Duodenal mucosa (tissue), 2 donors: ENCODE measurements around the gene RFK.

Source experiments
- H3K27ac ChIP-seq: one replicate; pipeline ENCODE4 v1.7.0; 2013; ENCODE audit warnings: low read depth, low read length
- H3K27me3 ChIP-seq, 2 donors: one replicate each; pipeline ENCODE4 v1.7.0; 2013; ENCODE audit warnings: low read length in 2 of 2, control low read depth in 1 of 2; ENCODE audit not compliant: insufficient read depth in 2 of 2, control insufficient read depth in 1 of 2
- H3K36me3 ChIP-seq, 2 donors: one replicate each; pipeline ENCODE4 v1.7.0; 2013; ENCODE audit warnings: low read length in 2 of 2, control low read depth in 1 of 2; ENCODE audit not compliant: insufficient read depth in 2 of 2, control insufficient read depth in 1 of 2
- H3K4me1 ChIP-seq, 2 donors: one replicate each; pipeline ENCODE4 v1.7.0; 2013; ENCODE audit warnings: low read length in 2 of 2, control low read depth in 1 of 2; ENCODE audit not compliant: insufficient read depth in 2 of 2, control insufficient read depth in 1 of 2
- H3K4me3 ChIP-seq, 2 donors: one replicate each; pipeline ENCODE4 v1.7.0; 2013; ENCODE audit warnings: low read length in 2 of 2, low read depth in 1 of 2
- H3K9ac ChIP-seq, 2 donors: one replicate each; pipeline ENCODE4 v1.7.0; 2013; ENCODE audit warnings: low read length in 2 of 2, low read depth in 1 of 2
- H3K9me3 ChIP-seq, 2 donors: one replicate each; pipeline ENCODE4 v1.7.0; 2013; ENCODE audit warnings: low read length in 2 of 2, control low read depth in 1 of 2; ENCODE audit not compliant: control insufficient read depth in 1 of 2

The RFK gene

GRCh38 chr9:76426807-76427419 is 32.7 kb upstream of the RFK start:
- Histone ChIP-seq H3K4me1 (no peaks in the 10 kb centered on the region), H3K9me3 (no peaks in the 10 kb centered on the region), H3K36me3 (no peaks in the 10 kb centered on the region), H3K27ac (no peak overlapping the region), H3K9ac (no peak overlapping the region), H3K4me3 (no peak overlapping the region), H3K27me3 (no peaks in the 10 kb centered on the region)

- H3K9ac ChIP-seq = no peak overlapping the region
- no peak overlapping the region for H3K4me3 ChIP-seq
- no peak overlapping the region for H3K27ac ChIP-seq
- H3K36me3 ChIP-seq = no peaks in the 10 kb centered on the region
- H3K4me1 ChIP-seq = no peaks in the 10 kb centered on the region
- H3K9me3 ChIP-seq = no peaks in the 10 kb centered on the region
- H3K27me3 ChIP-seq = no peaks in the 10 kb centered on the region
Measured at GRCh38 chr9:76425677-76426453, 31.6 kb upstream of the RFK start.

- H3K9me3 ChIP-seq = no peaks in the 10 kb centered on the region
- H3K4me3 ChIP-seq = no peak overlapping the region
- no peaks in the 10 kb centered on the region for H3K27me3 ChIP-seq
- no peaks in the 10 kb centered on the region for H3K4me1 ChIP-seq
- H3K27ac ChIP-seq = no peak overlapping the region
- H3K36me3 ChIP-seq = no peaks in the 10 kb centered on the region
- no peak overlapping the region for H3K9ac ChIP-seq
Measured at GRCh38 chr9:76424491-76424890, 30.3 kb upstream of the RFK start.

- no peaks in the 10 kb centered on the region for H3K27me3 ChIP-seq
Measured at GRCh38 chr9:76423216-76424177, 29.3 kb upstream of the RFK start.

GRCh38 chr9:76419782-76420380 is 25.7 kb upstream of the RFK start:
- Histone ChIP-seq H3K27me3 (no peaks in the 10 kb centered on the region), H3K27ac (no peak overlapping the region), H3K9ac (no peak overlapping the region), H3K4me1 (peaks cover 0 to 10% of the 10 kb centered on the region in 2 donors), H3K4me3 (no peak overlapping the region), H3K9me3 (no peaks in the 10 kb centered on the region), H3K36me3 (no peaks in the 10 kb centered on the region)

More at GRCh38 chr9:76423216-76424177, 29.3 kb upstream of the RFK start:
- no peak overlapping the region for H3K27ac ChIP-seq
- no peaks in the 10 kb centered on the region for H3K4me1 ChIP-seq
- H3K9me3 ChIP-seq = no peaks in the 10 kb centered on the region
- no peak overlapping the region for H3K4me3 ChIP-seq
- H3K36me3 ChIP-seq = no peaks in the 10 kb centered on the region
- H3K9ac ChIP-seq = no peak overlapping the region

GRCh38 chr9:76417394-76417793 is 23.2 kb upstream of the RFK start:
- no peaks in the 10 kb centered on the region for H3K27me3 ChIP-seq
- no peak overlapping the region for H3K27ac ChIP-seq
- no peak overlapping the region for H3K4me3 ChIP-seq
- no peaks in the 10 kb centered on the region for H3K36me3 ChIP-seq
- H3K9ac ChIP-seq = no peak overlapping the region
- peaks cover 0 to 10% of the 10 kb centered on the region in 2 donors for H3K4me1 ChIP-seq
- H3K9me3 ChIP-seq = peaks cover 0 to 5% of the 10 kb centered on the region in 2 donors

- no peak overlapping the region for H3K9ac ChIP-seq
- no peak overlapping the region for H3K27ac ChIP-seq
- no peaks in the 10 kb centered on the region for H3K27me3 ChIP-seq
- H3K36me3 ChIP-seq = no peaks in the 10 kb centered on the region
- no peak overlapping the region for H3K4me3 ChIP-seq
- H3K4me1 ChIP-seq = peaks cover 0 to 10% of the 10 kb centered on the region in 2 donors
- H3K9me3 ChIP-seq = peaks cover 0 to 5% of the 10 kb centered on the region in 2 donors
Measured at GRCh38 chr9:76415731-76416130, 21.5 kb upstream of the RFK start.

- Histone ChIP-seq H3K27ac (no peak overlapping the region), H3K36me3 (no peaks in the 10 kb centered on the region), H3K4me1 (peaks cover 0 to 10% of the 10 kb centered on the region in 2 donors), H3K4me3 (no peak overlapping the region), H3K9me3 (peaks cover 0 to 5% of the 10 kb centered on the region in 2 donors), H3K27me3 (no peaks in the 10 kb centered on the region), H3K9ac (no peak overlapping the region)
Measured at GRCh38 chr9:76415154-76415553, 20.9 kb upstream of the RFK start.

- no peaks in the 10 kb centered on the region for H3K27me3 ChIP-seq
- H3K4me1 ChIP-seq = peaks cover 0 to 10% of the 10 kb centered on the region in 2 donors
- H3K36me3 ChIP-seq = no peaks in the 10 kb centered on the region
- no peak overlapping the region for H3K4me3 ChIP-seq
- H3K9me3 ChIP-seq = peaks cover 0 to 5% of the 10 kb centered on the region in 2 donors
- H3K9ac ChIP-seq = no peak overlapping the region
- no peak overlapping the region for H3K27ac ChIP-seq
Measured at GRCh38 chr9:76414661-76415060, 20.4 kb upstream of the RFK start.
